AML-193 (cell line): ENCODE results near the gene DHX29.

ENCODE experiments used
- DNase-seq, 2 experiments: peaks; one replicate each; lab custom pipeline; 2025; lab: John Stamatoyannopoulos, UW

DHX29 gene

DNA sequence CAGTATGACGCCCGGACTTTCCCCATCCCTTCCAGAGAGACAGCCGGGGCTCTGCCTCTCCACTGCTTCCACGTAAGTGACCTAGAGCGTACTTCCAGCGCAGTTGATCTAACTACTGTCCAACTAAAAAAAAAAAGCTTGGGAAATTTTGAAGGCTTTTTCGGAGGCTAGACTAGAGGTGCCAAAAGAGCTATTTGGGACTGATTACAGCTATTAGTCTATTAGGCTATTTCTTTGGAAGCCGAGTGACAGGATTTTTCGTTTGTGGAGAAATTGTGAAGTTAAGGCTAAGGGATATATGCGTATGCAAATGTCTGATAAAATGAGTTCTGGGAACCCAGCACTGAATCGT lies 75.6 kb downstream of the DHX29 start:
- no peak for DNase-seq

GRCh38 chr5:55231029-55231918 lies 76.2 kb downstream of the DHX29 start:
- DNase-seq, result no peak

- DNase-seq, result no peak
Measured at GRCh38 chr5:55230086-55230629, 77.3 kb downstream of the DHX29 start.

GRCh38 chr5:55227664-55228430 lies 79.6 kb downstream of the DHX29 start:
- no peak for DNase-seq

GRCh38 chr5:55226934-55227663 lies 80.4 kb downstream of the DHX29 start, which contains the start of gene MCIDAS:
MCIDAS (minus strand) TSS chr5:55227315; CDS start chr5:55227138, 177 bp downstream.
- no peak for DNase-seq

- no peak for DNase-seq
Measured at GRCh38 chr5:55226027-55226933, 81.2 kb downstream of the DHX29 start.

GRCh38 chr5:55225346-55225745 lies 82.1 kb downstream of the DHX29 start:
- DNase-seq, result no peak

GRCh38 chr5:55223812-55224240 lies 83.7 kb downstream of the DHX29 start:
- no peak for DNase-seq

GRCh38 chr5:55222985-55223811 lies 84.3 kb downstream of the DHX29 start:
- DNase-seq, result no peak

GRCh38 chr5:55222092-55222984 lies 85.2 kb downstream of the DHX29 start:
- no peak for DNase-seq

GRCh38 chr5:55220433-55221185 lies 86.9 kb downstream of the DHX29 start:
- DNase-seq, result no peak

DNA sequence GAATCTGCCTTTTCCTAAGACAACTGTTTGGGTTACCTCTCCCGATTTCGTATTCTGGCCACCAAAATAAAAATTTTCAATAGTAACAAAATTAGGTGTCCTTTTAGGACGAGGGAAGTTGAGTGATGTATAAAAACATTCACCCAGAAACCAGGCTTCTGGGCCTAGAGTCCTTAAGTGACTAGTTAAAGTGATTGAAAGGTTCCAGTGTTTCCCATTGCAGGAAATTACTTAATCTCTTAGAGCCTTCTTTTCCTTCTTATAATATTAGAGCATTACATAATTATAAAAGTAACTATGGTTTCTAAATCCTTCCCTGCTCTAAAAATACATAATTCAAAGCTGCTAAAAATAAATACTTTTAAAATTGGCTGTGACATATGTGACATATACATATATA lies 87.7 kb downstream of the DHX29 start:
- no peak for DNase-seq

- DNase-seq, result no peak
Measured at GRCh38 chr5:55218967-55219366, 88.5 kb downstream of the DHX29 start.

GRCh38 chr5:55211184-55211874 lies 96.2 kb downstream of the DHX29 start:
- no peak for DNase-seq
